ENCODE measurements around the gene ARID1B.

ARID1B gene

GRCh38 chr6:156878681-156879080, 101.5 kb downstream of the ARID1B start:
- DNase-seq (ENCODE audit: low read depth in 2 of 2): no peak

- DNase-seq (ENCODE audit: low read depth in 2 of 2): no peak
Measured at GRCh38 chr6:156879186-156879585, 102.0 kb downstream of the ARID1B start.

GRCh38 chr6:156879591-156879990, 102.4 kb downstream of the ARID1B start:
- no peak for DNase-seq (ENCODE audit: low read depth in 2 of 2)

GRCh38 chr6:156880913-156881312, 103.7 kb downstream of the ARID1B start:
- DNase-seq (ENCODE audit: low read depth in 2 of 2): no peak

- no peak for DNase-seq (ENCODE audit: low read depth in 2 of 2)
Measured at GRCh38 chr6:156881687-156882629, 104.8 kb downstream of the ARID1B start.

- DNase-seq (ENCODE audit: low read depth in 2 of 2): peak in 1 of 2 donors; percentile 12
Measured at GRCh38 chr6:156883497-156884252, 106.5 kb downstream of the ARID1B start.

GRCh38 chr6:156884306-156884705, 107.1 kb downstream of the ARID1B start:
- DNase-seq (ENCODE audit: low read depth in 2 of 2): no peak

GRCh38 chr6:156885562-156885961, 108.4 kb downstream of the ARID1B start:
- no peak for DNase-seq (ENCODE audit: low read depth in 2 of 2)

GRCh38 chr6:156886409-156886808, 109.2 kb downstream of the ARID1B start:
- no peak for DNase-seq (ENCODE audit: low read depth in 2 of 2)

GRCh38 chr6:156887623-156888269, 110.6 kb downstream of the ARID1B start:
- DNase-seq (ENCODE audit: low read depth in 2 of 2): no peak

GRCh38 chr6:156889469-156889868, 112.3 kb downstream of the ARID1B start:
- DNase-seq (ENCODE audit: low read depth in 2 of 2): no peak

- no peak for DNase-seq (ENCODE audit: low read depth in 2 of 2)
Measured at GRCh38 chr6:156889986-156890385, 112.8 kb downstream of the ARID1B start.

- DNase-seq (ENCODE audit: low read depth in 2 of 2): no peak
Measured at GRCh38 chr6:156890627-156891314, 113.6 kb downstream of the ARID1B start.

GRCh38 chr6:156897907-156898531, 120.8 kb downstream of the ARID1B start:
- DNase-seq (ENCODE audit: low read depth in 2 of 2): no peak

GRCh38 chr6:156899071-156899470, 121.9 kb downstream of the ARID1B start:
- DNase-seq (ENCODE audit: low read depth in 2 of 2): no peak

GRCh38 chr6:156899532-156900135, 122.5 kb downstream of the ARID1B start:
- no peak for DNase-seq (ENCODE audit: low read depth in 2 of 2)

- DNase-seq (ENCODE audit: low read depth in 2 of 2): no peak
Measured at GRCh38 chr6:156900292-156900691, 123.1 kb downstream of the ARID1B start.

GRCh38 chr6:156901309-156902019, 124.3 kb downstream of the ARID1B start:
- no peak for DNase-seq (ENCODE audit: low read depth in 2 of 2)

- DNase-seq (ENCODE audit: low read depth in 2 of 2): no peak
Measured at GRCh38 chr6:156902782-156903181, 125.6 kb downstream of the ARID1B start.
